SK-N-SH (cell line): ENCODE measurements around the gene TBCE.

Experiments used
- EZH2phosphoT487 ChIP-seq: fragments of 200-600 bp; sonication (generic); IDR thresholded peaks from 2 replicates; pipeline ENCODE4 v1.6.1; 2017; ENCODE audit warnings: low read depth, mixed run types, mild to moderate bottlenecking, antibody characterized with exemption, moderate library complexity, borderline replicate concordance
- MXI1 ChIP-seq: IDR thresholded peaks from 2 replicates; pipeline ENCODE4 v1.6.1; 2012; ENCODE audit warnings: mild to moderate bottlenecking, low read depth, low read length, improper control_type of control experiment
- NRF1 ChIP-seq: IDR thresholded peaks from 2 replicates; pipeline ENCODE4 v1.6.1; 2012; ENCODE audit warnings: low read depth, mild to moderate bottlenecking, low read length
- RAD21 ChIP-seq: IDR thresholded peaks from 2 replicates; pipeline ENCODE4 v1.6.1; 2012; ENCODE audit warnings: mild to moderate bottlenecking, low read length
- TEAD4 ChIP-seq: IDR thresholded peaks from 2 replicates; pipeline ENCODE4 v1.4.0; 2012; ENCODE audit warnings: mild to moderate bottlenecking, borderline replicate concordance; ENCODE audit not compliant: insufficient read depth
- TF ChIP-seq, protein P1 (sequence below): fragments of 200-600 bp; sonication (generic); IDR thresholded peaks from 2 replicates; pipeline ENCODE4 v1.6.1; 2017; ENCODE audit warnings: antibody characterized with exemption, mild to moderate bottlenecking, moderate library complexity
- TF ChIP-seq, protein P2 (sequence below): IDR thresholded peaks from 2 replicates; pipeline ENCODE4 v1.6.1; 2012; ENCODE audit warnings: mild to moderate bottlenecking, low read depth, low read length, moderate library complexity

DNA sequence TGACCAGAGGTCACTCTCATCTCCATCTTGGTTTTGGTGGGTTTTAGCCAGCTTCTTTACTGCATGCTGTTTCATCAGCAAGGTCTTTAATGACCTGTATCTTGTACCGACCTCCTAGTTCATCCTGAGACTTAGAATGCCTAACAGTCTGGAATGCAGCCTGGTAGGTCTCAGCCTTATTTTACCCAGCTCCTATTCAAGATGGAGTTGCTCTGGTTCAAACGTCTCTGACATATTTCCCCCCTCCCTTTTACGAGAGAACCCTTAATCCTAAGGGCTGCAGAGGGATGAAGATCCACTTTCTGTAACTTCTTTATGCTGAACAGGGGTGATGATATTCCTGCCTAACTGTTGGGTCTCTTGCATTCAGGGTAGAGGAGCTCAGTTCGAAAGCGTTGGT, 43.2 kb downstream of the TBCE start:
- TF ChIP-seq, protein P1, sequence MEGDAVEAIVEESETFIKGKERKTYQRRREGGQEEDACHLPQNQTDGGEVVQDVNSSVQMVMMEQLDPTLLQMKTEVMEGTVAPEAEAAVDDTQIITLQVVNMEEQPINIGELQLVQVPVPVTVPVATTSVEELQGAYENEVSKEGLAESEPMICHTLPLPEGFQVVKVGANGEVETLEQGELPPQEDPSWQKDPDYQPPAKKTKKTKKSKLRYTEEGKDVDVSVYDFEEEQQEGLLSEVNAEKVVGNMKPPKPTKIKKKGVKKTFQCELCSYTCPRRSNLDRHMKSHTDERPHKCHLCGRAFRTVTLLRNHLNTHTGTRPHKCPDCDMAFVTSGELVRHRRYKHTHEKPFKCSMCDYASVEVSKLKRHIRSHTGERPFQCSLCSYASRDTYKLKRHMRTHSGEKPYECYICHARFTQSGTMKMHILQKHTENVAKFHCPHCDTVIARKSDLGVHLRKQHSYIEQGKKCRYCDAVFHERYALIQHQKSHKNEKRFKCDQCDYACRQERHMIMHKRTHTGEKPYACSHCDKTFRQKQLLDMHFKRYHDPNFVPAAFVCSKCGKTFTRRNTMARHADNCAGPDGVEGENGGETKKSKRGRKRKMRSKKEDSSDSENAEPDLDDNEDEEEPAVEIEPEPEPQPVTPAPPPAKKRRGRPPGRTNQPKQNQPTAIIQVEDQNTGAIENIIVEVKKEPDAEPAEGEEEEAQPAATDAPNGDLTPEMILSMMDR = no peak
- TF ChIP-seq RAD21 = no peak
- TF ChIP-seq EZH2phosphoT487 = no peak
- TF ChIP-seq, protein P2, sequence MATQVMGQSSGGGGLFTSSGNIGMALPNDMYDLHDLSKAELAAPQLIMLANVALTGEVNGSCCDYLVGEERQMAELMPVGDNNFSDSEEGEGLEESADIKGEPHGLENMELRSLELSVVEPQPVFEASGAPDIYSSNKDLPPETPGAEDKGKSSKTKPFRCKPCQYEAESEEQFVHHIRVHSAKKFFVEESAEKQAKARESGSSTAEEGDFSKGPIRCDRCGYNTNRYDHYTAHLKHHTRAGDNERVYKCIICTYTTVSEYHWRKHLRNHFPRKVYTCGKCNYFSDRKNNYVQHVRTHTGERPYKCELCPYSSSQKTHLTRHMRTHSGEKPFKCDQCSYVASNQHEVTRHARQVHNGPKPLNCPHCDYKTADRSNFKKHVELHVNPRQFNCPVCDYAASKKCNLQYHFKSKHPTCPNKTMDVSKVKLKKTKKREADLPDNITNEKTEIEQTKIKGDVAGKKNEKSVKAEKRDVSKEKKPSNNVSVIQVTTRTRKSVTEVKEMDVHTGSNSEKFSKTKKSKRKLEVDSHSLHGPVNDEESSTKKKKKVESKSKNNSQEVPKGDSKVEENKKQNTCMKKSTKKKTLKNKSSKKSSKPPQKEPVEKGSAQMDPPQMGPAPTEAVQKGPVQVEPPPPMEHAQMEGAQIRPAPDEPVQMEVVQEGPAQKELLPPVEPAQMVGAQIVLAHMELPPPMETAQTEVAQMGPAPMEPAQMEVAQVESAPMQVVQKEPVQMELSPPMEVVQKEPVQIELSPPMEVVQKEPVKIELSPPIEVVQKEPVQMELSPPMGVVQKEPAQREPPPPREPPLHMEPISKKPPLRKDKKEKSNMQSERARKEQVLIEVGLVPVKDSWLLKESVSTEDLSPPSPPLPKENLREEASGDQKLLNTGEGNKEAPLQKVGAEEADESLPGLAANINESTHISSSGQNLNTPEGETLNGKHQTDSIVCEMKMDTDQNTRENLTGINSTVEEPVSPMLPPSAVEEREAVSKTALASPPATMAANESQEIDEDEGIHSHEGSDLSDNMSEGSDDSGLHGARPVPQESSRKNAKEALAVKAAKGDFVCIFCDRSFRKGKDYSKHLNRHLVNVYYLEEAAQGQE = no peak
- TF ChIP-seq NRF1 = no peak
- no peak for TF ChIP-seq MXI1
- no peak for TF ChIP-seq TEAD4
